H9 (cell line): Measurements from ENCODE around the gene LINGO3. TPM values are rescaled to one million over a fixed set of nuclear protein-coding genes. Genes with fewer than 3 reads are reported as not detected.

Experiments
- DNase-seq: peaks from one replicate; pipeline ENCODE4 v3.0.0-alpha.2; 2017
- H2AFZ ChIP-seq: one replicate; pipeline ENCODE4 v1.6.1; 2013; ENCODE audit warnings: mild to moderate bottlenecking, low read length, control low read depth, moderate library complexity
- H2AK5ac ChIP-seq: 2 replicates; pipeline ENCODE4 v1.6.1; 2013; ENCODE audit warnings: low read length, control low read depth, mixed read lengths; ENCODE audit not compliant: insufficient read length
- H2BK120ac ChIP-seq: one replicate; pipeline ENCODE4 v1.6.1; 2013; ENCODE audit warnings: low read depth, mild to moderate bottlenecking, low read length, control low read depth, inconsistent platforms; ENCODE audit not compliant: poor library complexity, severe bottlenecking
- H2BK12ac ChIP-seq: 2 replicates; pipeline ENCODE4 v1.6.1; 2013; ENCODE audit warnings: low read length, control low read depth, mixed read lengths, low read depth; ENCODE audit not compliant: insufficient read length
- H2BK15ac ChIP-seq: 2 replicates; pipeline ENCODE4 v1.6.1; 2013; ENCODE audit warnings: low read depth, low read length, control low read depth
- H2BK20ac ChIP-seq: one replicate; pipeline ENCODE4 v1.6.1; 2013; ENCODE audit warnings: low read depth, mild to moderate bottlenecking, low read length, control low read depth, inconsistent platforms; ENCODE audit not compliant: poor library complexity, severe bottlenecking
- H2BK5ac ChIP-seq: 2 replicates; pipeline ENCODE4 v1.6.1; 2013; ENCODE audit warnings: low read length, control low read depth, mixed read lengths; ENCODE audit not compliant: insufficient read length
- H3K14ac ChIP-seq: 2 replicates; pipeline ENCODE4 v1.6.1; 2013; ENCODE audit warnings: low read length, control low read depth; ENCODE audit not compliant: insufficient read depth
- H3K18ac ChIP-seq: 2 replicates; pipeline ENCODE4 v1.6.1; 2013; ENCODE audit warnings: low read depth, mild to moderate bottlenecking, mixed read lengths, low read length, control low read depth; ENCODE audit not compliant: insufficient read length
- H3K23ac ChIP-seq: 2 replicates; pipeline ENCODE4 v1.6.1; 2013; ENCODE audit warnings: low read length, control low read depth, mixed read lengths, low read depth; ENCODE audit not compliant: insufficient read length
- H3K23me2 ChIP-seq: 2 replicates; pipeline ENCODE4 v1.6.1; 2013; ENCODE audit warnings: low read depth, mild to moderate bottlenecking, mixed read lengths, low read length, control low read depth; ENCODE audit not compliant: insufficient read length, poor library complexity, severe bottlenecking
- H3K27ac ChIP-seq: 2 replicates; pipeline ENCODE4 v1.5.1; 2013; ENCODE audit warnings: low read length, control low read depth, mixed read lengths, low read depth; ENCODE audit not compliant: insufficient read length
- H3K27me3 ChIP-seq: 2 replicates; pipeline ENCODE4 v1.6.1; 2013; ENCODE audit warnings: low read length, control low read depth, inconsistent platforms; ENCODE audit not compliant: insufficient read depth
- H3K4ac ChIP-seq: 2 replicates; pipeline ENCODE4 v1.6.1; 2013; ENCODE audit warnings: low read depth, mild to moderate bottlenecking, control low read depth, inconsistent platforms, low read length, moderate library complexity
- H3K4me1 ChIP-seq: 2 replicates; pipeline ENCODE4 v1.6.1; 2013; ENCODE audit warnings: low read length, control low read depth, inconsistent platforms; ENCODE audit not compliant: insufficient read depth
- H3K4me2 ChIP-seq: 2 replicates; pipeline ENCODE4 v1.6.1; 2013; ENCODE audit warnings: low read length, control low read depth, mixed read lengths; ENCODE audit not compliant: insufficient read length, insufficient read depth
- H3K56ac ChIP-seq: 2 replicates; pipeline ENCODE4 v1.6.1; 2013; ENCODE audit warnings: low read depth, mild to moderate bottlenecking, mixed read lengths, low read length, control low read depth; ENCODE audit not compliant: insufficient read length
- H3K79me1 ChIP-seq: 2 replicates; pipeline ENCODE4 v1.6.1; 2013; ENCODE audit warnings: low read depth, mild to moderate bottlenecking, moderate library complexity, low read length, control low read depth, inconsistent platforms; ENCODE audit not compliant: insufficient read depth, poor library complexity, severe bottlenecking
- H3K79me2 ChIP-seq: 2 replicates; pipeline ENCODE4 v1.6.1; 2013; ENCODE audit warnings: low read length, control low read depth, inconsistent platforms; ENCODE audit not compliant: insufficient read depth
- H3K9ac ChIP-seq: 2 replicates; pipeline ENCODE4 v1.6.1; 2013; ENCODE audit warnings: low read length, control low read depth, mixed read lengths; ENCODE audit not compliant: insufficient read length; ENCODE audit errors: extremely low read depth
- H3K9me3 ChIP-seq: one replicate; pipeline ENCODE4 v1.6.1; 2013; ENCODE audit warnings: low read depth, low read length, inconsistent platforms; ENCODE audit not compliant: control insufficient read depth
- H3T11ph ChIP-seq: one replicate; pipeline ENCODE4 v1.6.1; 2013; ENCODE audit warnings: mild to moderate bottlenecking, low read length, control low read depth, inconsistent platforms
- H4K20me1 ChIP-seq: one replicate; pipeline ENCODE4 v1.6.1; 2013; ENCODE audit not compliant: control insufficient read depth, insufficient read length, insufficient read depth
- H4K5ac ChIP-seq: 2 replicates; pipeline ENCODE4 v1.6.1; 2013; ENCODE audit warnings: low read depth, mild to moderate bottlenecking, mixed read lengths, low read length, control low read depth; ENCODE audit not compliant: insufficient read length
- H4K8ac ChIP-seq: replicated peaks from 2 replicates; pipeline ENCODE4 v1.6.1; 2013; ENCODE audit warnings: low read length, control low read depth, mixed read lengths, low read depth; ENCODE audit not compliant: insufficient read length
- H4K91ac ChIP-seq: 2 replicates; pipeline ENCODE4 v1.6.1; 2013; ENCODE audit warnings: low read depth, mild to moderate bottlenecking, moderate library complexity, mixed read lengths, low read length, control low read depth; ENCODE audit not compliant: insufficient read length
- H3K27ac Mint-ChIP-seq, 3 experiments: 2 replicates in 2 of 3; 3 replicates in 1 of 3; pipeline ENCODE4 v1.8.0; 2020 to 2021; ENCODE audit warnings: mixed read lengths in 3 of 3, mild to moderate bottlenecking in 1 of 3, moderate library complexity in 1 of 3
- H3K27me3 Mint-ChIP-seq: 2 replicates; pipeline ENCODE4 v1.8.0; 2021; ENCODE audit warnings: low read depth, mild to moderate bottlenecking, moderate library complexity, mixed read lengths
- H3K36me3 Mint-ChIP-seq, 3 experiments: 2 replicates in 2 of 3; 3 replicates in 1 of 3; pipeline ENCODE4 v1.8.0; 2020 to 2021; ENCODE audit warnings: low read depth in 3 of 3, mixed read lengths in 3 of 3; ENCODE audit not compliant: insufficient read depth in 1 of 3
- H3K4me1 Mint-ChIP-seq, 2 experiments: 2 replicates each; pipeline ENCODE4 v1.8.0; 2020; ENCODE audit warnings: mixed read lengths in 2 of 2
- H3K4me3 Mint-ChIP-seq, 2 experiments: 2 replicates in 1 of 2; 3 replicates in 1 of 2; pipeline ENCODE4 v1.8.0; 2020 to 2021; ENCODE audit warnings: mild to moderate bottlenecking in 2 of 2, mixed read lengths in 2 of 2, moderate library complexity in 1 of 2
- H3K9me3 Mint-ChIP-seq, 2 experiments: 2 replicates in 1 of 2; 3 replicates in 1 of 2; pipeline ENCODE4 v1.8.0; 2020; ENCODE audit warnings: mild to moderate bottlenecking in 2 of 2, mixed read lengths in 2 of 2, moderate library complexity in 1 of 2
- CTCF ChIP-seq: fragments of 200-600 bp; sonication (generic); conservative IDR thresholded peaks from 3 replicates; pipeline ENCODE4 v1.8.0; 2021; ENCODE audit warnings: antibody characterized with exemption, mild to moderate bottlenecking
- WGBS: extraction: QIAGEN DNeasy Blood & Tissue Kit; methylation state at CpG from one replicate; pipeline ENCODE4 v1.1.7; 2013; ENCODE audit warnings: missing lambda C conversion rate, low lambda C conversion rate, mixed read lengths; ENCODE audit not compliant: insufficient read length; ENCODE audit errors: extremely low coverage; 5-methylcytosine and 5-hydroxymethylcytosine counted together
- total RNA-seq: library from RNA; stranded (reverse); gene quantifications from 2 replicates; pipeline ENCODE4 v1.2.1, GENCODE V29; 2021

Gene LINGO3
- total RNA-seq, 1 experiment from 2014 or later: 0.28 TPM

DNA sequence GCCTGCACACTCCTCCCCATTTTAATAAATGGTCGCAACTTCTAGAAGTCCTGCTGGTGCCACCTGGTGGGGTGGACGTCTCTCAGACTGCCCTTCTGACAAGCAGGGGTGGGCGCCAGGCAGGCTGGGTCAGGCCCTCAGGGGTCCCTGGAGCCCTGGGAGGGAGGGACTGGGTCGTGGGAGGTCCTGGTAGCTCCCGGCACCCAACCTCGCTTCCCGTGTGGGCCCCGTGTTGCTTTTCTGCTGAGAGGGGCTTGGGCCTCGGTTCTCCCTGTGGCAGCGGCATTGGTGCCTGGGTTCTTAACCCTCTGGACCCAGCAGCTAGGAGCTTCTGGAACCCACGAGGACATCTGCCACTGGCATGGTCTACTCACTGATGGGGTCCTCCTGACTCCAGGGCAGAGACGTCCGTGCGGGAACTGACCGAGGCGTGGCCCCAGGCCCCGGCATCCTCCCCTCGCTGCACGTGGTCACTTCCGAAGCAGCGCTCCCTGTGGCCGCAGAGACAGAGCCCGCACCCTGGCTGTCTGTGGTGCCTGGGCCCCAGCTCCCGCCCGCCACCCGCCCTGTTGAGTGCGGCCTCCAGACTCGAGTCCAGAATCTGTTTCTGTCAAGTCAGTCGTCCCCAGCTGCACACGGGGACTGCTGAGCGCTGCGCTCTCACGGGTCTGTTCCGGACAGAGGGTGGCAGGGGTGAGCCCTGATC, 46.1 kb upstream of the LINGO3 start:
- H3K9me3 ChIP-seq: no peaks in the 10 kb centered on the region
- no peak overlapping the region for H3K4me3 Mint-ChIP-seq
- no peak overlapping the region for H4K91ac ChIP-seq
- no peaks in the 10 kb centered on the region for H4K20me1 ChIP-seq
- no peaks in the 10 kb centered on the region for H3K4me1 ChIP-seq
- no peak for TF ChIP-seq CTCF
- peaks cover 0 to 2% (median 0%) of the 10 kb centered on the region in 3 experiments; a peak in 1 of 7 replicates for H3K36me3 Mint-ChIP-seq
- no peak overlapping the region for H2BK12ac ChIP-seq
- H2BK120ac ChIP-seq: no peak overlapping the region
- H2AK5ac ChIP-seq: no peak overlapping the region
- H2BK20ac ChIP-seq: no peak overlapping the region
- H3K9me3 Mint-ChIP-seq: no peaks in the 10 kb centered on the region
- peaks cover 10% of the 10 kb centered on the region for H3K27me3 Mint-ChIP-seq
- no CpG with 5 or more reads among the region's 34 CpGs for WGBS
- no peak overlapping the region for H3K18ac ChIP-seq
- H3K27me3 ChIP-seq: no peaks in the 10 kb centered on the region
- H3K4me1 Mint-ChIP-seq: no peaks in the 10 kb centered on the region
- no peak overlapping the region for H3K14ac ChIP-seq
- no peak overlapping the region for H4K8ac ChIP-seq
- no peak overlapping the region for H3K27ac Mint-ChIP-seq
- H3K27ac ChIP-seq: no peak overlapping the region
- DNase-seq: no peak
- H3K23ac ChIP-seq: no peak overlapping the region
- H2BK5ac ChIP-seq: no peak overlapping the region
- H3K9ac ChIP-seq: no peak overlapping the region
- no peak overlapping the region for H4K5ac ChIP-seq
- H3K4me2 ChIP-seq: no peak overlapping the region
- no peak overlapping the region for H3K56ac ChIP-seq
- H3K4ac ChIP-seq: no peak overlapping the region
- H2BK15ac ChIP-seq: no peak overlapping the region
- H3K79me2 ChIP-seq: no peaks in the 10 kb centered on the region
- no peak overlapping the region for H2AFZ ChIP-seq
- no peaks in the 10 kb centered on the region for H3K79me1 ChIP-seq
- H3T11ph ChIP-seq: no peak overlapping the region
- H3K23me2 ChIP-seq: no peaks in the 10 kb centered on the region
